MM.1S (cell line): ENCODE results near the gene ABCB10.
"Not testable (repeated sequence)": the region's sequence is repeated elsewhere in the genome, so short reads cannot be mapped to it uniquely, and the experiment has no call there.

Experiments used
- EZH2 ChIP-seq: fragments of 300-600 bp; sonication (generic); optimal IDR thresholded peaks from 2 replicates; pipeline ENCODE3; 2017; ENCODE audit warnings: low read depth, mild to moderate bottlenecking, antibody characterized with exemption, low read length, mixed read lengths
- TF ChIP-seq, protein P1 (sequence below): fragments of 300-600 bp; sonication (generic); IDR thresholded peaks from 2 replicates; pipeline ENCODE4 v1.5.1; 2016; ENCODE audit warnings: antibody characterized with exemption, low read length, mixed read lengths

DNA sequence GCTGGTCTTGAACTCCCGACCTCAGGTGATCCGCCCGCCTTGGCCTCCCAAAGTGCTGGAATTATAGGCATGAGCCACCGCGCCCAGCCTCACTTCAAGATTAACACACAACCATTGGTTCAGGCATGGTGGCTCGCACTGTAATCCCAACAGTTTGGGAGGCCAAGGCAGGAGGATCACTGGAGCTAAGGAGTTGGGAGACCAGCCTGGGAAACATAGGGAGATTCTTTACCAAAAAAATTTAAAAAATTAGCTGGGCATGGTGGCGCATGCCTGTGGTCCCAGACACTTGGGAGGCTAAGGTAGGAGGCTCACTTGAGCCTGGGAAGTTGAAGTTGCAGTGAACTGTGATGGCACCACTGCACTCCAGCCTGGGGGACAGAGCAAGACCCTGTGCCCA, 37.4 kb upstream of the ABCB10 start:
- TF ChIP-seq, protein P1, sequence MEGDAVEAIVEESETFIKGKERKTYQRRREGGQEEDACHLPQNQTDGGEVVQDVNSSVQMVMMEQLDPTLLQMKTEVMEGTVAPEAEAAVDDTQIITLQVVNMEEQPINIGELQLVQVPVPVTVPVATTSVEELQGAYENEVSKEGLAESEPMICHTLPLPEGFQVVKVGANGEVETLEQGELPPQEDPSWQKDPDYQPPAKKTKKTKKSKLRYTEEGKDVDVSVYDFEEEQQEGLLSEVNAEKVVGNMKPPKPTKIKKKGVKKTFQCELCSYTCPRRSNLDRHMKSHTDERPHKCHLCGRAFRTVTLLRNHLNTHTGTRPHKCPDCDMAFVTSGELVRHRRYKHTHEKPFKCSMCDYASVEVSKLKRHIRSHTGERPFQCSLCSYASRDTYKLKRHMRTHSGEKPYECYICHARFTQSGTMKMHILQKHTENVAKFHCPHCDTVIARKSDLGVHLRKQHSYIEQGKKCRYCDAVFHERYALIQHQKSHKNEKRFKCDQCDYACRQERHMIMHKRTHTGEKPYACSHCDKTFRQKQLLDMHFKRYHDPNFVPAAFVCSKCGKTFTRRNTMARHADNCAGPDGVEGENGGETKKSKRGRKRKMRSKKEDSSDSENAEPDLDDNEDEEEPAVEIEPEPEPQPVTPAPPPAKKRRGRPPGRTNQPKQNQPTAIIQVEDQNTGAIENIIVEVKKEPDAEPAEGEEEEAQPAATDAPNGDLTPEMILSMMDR, result not testable (repeated sequence)
- TF ChIP-seq EZH2, result not testable (repeated sequence)
